ENCODE results near the gene ABCC10.
A peak's percentile ranks its signal among the peaks of the same experiment; 100 is the strongest.
"Not testable (repeated sequence)": the region's sequence is repeated elsewhere in the genome, so short reads cannot be mapped to it uniquely, and the experiment has no call there.

ABCC10 gene

DNA sequence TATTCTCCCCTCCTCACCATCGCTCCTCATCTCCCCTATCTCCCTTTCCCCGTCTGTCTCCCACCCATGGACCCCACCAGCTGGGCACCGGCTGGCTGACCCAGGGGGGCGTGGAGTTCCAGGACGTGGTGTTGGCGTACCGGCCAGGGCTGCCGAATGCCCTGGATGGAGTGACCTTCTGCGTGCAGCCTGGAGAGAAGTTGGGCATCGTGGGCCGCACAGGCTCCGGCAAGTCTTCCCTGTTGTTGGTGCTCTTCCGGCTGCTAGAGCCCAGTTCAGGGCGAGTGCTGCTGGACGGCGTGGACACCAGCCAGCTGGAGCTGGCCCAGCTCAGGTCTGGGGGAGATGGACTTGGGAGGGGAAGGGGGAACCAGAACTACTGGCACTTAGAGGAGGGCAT, 20.3 kb downstream of the ABCC10 start:
- ATAC-seq (no peak), DNase-seq (no peak)
- Mint-ChIP-seq H3K27ac (peak overlapping the region; percentile 14), H3K4me1 (no peaks in the 10 kb centered on the region), H3K9me3 (no peaks in the 10 kb centered on the region), H3K36me3 (ENCODE audit: low read depth) (peaks cover 2% of the 10 kb centered on the region), H3K27me3 (no peaks in the 10 kb centered on the region), H3K4me3 (no peak overlapping the region)

DNA sequence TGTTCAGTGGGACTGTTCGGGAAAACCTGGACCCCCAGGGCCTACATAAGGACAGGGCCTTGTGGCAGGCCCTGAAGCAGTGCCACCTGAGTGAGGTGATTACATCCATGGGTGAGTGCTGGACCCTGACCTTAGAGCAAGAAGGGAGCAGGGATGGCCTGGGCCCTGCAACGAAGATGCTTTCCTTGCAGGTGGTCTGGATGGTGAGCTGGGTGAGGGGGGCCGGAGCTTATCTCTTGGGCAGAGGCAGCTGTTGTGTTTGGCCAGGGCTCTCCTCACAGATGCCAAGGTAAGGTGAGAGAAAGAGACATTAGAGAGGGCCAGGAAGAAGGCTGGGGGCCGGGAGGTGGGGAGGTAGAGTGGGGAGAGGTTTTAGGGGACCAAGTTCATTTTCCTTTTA, 21.6 kb downstream of the ABCC10 start:
- Mint-ChIP-seq H3K27me3 (no peaks in the 10 kb centered on the region), H3K27ac (no peak overlapping the region), H3K4me1 (peaks cover under 1% of the 10 kb centered on the region), H3K9me3 (no peaks in the 10 kb centered on the region), H3K36me3 (ENCODE audit: low read depth) (peaks cover 3% of the 10 kb centered on the region), H3K4me3 (no peak overlapping the region)
- DNase-seq (no peak), ATAC-seq (no peak)

DNA sequence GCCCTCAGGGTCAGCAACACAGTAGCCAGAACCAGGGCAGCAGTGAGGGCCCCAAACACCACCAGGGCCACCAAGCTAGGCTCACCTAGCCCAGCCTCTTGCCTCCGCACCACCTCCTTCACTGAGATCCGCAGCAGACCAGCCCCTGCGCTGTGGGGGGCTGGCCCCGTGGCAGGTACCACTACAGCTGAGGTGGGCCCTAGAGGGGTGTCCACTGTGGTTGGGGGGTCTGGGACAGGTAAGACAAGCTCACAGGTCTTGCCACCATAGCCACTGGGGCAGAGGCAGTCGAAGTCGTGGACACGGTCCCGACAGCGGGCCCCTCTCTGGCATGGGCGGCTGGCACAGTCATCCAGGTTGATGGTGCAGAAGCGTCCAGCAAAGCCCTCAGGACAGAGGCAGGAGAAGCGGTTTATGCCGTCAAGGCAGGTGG, 23.4 kb downstream of the ABCC10 start:
- H3K27ac Mint-ChIP-seq: no peak overlapping the region
- H3K4me3 Mint-ChIP-seq: no peak overlapping the region
- H3K4me1 Mint-ChIP-seq: peaks cover 3% of the 10 kb centered on the region
- H3K27me3 Mint-ChIP-seq: peaks cover 2% of the 10 kb centered on the region
- DNase-seq (no peak), ATAC-seq (no peak)
- peaks cover 3% of the 10 kb centered on the region for H3K36me3 Mint-ChIP-seq (ENCODE audit: low read depth)
- H3K9me3 Mint-ChIP-seq: no peaks in the 10 kb centered on the region

DNA sequence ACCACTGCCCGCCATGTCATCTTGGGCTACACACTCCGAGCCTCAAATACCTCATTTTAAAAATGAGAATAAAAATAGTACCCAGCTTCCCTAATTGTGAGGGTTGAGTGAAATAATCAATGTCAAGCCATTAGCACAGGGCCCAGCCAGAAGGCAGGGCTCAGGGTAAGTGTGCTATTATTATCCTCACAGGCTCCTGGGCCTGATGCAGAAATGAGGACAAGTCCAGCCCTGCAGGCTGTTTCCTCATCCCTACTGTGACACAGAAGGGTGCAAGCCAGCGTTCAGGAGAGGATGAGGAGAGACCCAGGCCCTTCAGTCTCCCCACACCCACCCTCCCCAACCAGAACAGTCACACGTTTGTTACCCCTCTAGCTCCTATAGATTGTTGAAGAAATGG, 24.0 kb downstream of the ABCC10 start:
- Mint-ChIP-seq H3K27me3 (peaks cover 8% of the 10 kb centered on the region), H3K4me3 (no peak overlapping the region), H3K9me3 (no peaks in the 10 kb centered on the region), H3K4me1 (peaks cover 10% of the 10 kb centered on the region), H3K27ac (no peak overlapping the region), H3K36me3 (ENCODE audit: low read depth) (peaks cover 3% of the 10 kb centered on the region)
- ATAC-seq (no peak), DNase-seq (no peak)

DNA sequence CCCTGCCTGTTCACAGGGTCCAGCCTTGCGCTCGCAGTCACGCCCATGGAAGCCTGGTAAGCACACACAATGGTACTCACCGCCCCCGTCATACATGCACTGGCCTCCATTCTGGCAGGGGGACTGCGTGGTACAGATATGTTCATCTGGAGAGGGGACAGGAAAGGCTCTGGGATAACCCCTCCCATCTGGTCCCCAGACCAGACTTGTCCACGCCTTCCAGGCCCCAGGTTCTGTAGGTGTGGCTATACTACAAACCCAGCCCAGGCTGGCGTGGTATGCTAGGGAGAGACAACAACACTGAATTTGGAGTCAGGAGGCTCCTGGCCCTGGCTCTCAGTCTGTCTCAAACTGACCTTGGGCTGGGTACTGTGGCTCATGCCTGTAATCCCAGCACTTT, 24.6 kb downstream of the ABCC10 start:
- Mint-ChIP-seq H3K27me3 (peaks cover 11% of the 10 kb centered on the region), H3K36me3 (ENCODE audit: low read depth) (peaks cover 3% of the 10 kb centered on the region), H3K4me3 (no peak overlapping the region), H3K9me3 (no peaks in the 10 kb centered on the region), H3K27ac (no peak overlapping the region), H3K4me1 (peaks cover 14% of the 10 kb centered on the region)
- ATAC-seq (no peak), DNase-seq (no peak)

DNA sequence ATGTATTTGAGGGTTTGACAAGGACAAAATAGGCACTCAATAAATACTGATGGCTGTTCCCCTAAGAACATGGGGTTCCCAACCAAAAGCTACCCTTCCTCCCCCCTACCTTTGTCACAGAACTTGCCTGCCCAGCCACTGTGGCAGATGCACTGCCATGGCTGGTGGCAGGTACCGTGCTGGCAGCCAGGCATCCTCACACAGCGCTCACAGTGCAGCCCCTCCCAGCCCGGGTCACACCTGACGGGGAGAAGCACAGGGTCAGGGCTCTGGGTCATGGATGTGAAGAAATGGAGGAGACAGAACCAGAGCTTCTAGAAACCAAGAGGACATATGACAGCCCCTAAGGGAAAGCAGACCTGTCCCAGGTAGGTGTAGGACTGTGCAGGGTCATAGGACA, 25.6 kb downstream of the ABCC10 start:
- Mint-ChIP-seq H3K4me3 (no peak overlapping the region), H3K4me1 (peaks cover 14% of the 10 kb centered on the region), H3K27me3 (peaks cover 13% of the 10 kb centered on the region), H3K9me3 (no peaks in the 10 kb centered on the region), H3K36me3 (ENCODE audit: low read depth) (peaks cover 3% of the 10 kb centered on the region), H3K27ac (no peak overlapping the region)
- no peak for ATAC-seq
- DNase-seq: no peak

- no peaks in the 10 kb centered on the region for H3K9me3 Mint-ChIP-seq
- no peak for DNase-seq
- H3K4me3 Mint-ChIP-seq: no peak overlapping the region
- H3K27me3 Mint-ChIP-seq: peaks cover 13% of the 10 kb centered on the region
- peaks cover 3% of the 10 kb centered on the region for H3K36me3 Mint-ChIP-seq (ENCODE audit: low read depth)
- peaks cover 14% of the 10 kb centered on the region for H3K4me1 Mint-ChIP-seq
- H3K27ac Mint-ChIP-seq: no peak overlapping the region
- ATAC-seq: no peak
These were observed 26.5 kb downstream of the ABCC10 start for GRCh38 chr6:43453831-43454230.

DNA sequence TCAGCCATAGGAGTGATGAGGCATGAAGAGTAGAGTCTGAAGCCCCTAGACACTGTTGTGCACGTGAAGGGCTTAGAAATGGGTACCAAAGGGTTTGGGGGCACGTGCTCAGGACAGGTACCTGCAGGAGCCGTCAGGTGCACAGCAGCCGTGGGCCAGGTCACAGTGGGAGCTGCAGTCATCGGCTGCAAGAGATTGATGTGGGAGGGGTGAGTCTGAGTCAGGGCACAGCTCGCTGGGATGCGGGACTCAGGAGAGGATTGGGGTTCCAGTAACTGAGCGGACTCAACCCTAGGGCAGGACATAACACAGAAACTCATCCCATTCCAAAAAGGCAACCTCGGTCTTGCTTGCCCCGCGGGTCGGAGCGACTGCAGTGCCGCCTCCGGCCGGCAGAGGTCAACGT, 27.0 kb downstream of the ABCC10 start:
- Mint-ChIP-seq H3K9me3 (no peaks in the 10 kb centered on the region), H3K27ac (no peak overlapping the region), H3K4me1 (peaks cover 14% of the 10 kb centered on the region), H3K4me3 (peak overlapping the region; percentile 48), H3K27me3 (peaks cover 13% of the 10 kb centered on the region), H3K36me3 (ENCODE audit: low read depth) (peaks cover 3% of the 10 kb centered on the region)
- peak; percentile 35 for ATAC-seq
- DNase-seq: peak; percentile 81

DNA sequence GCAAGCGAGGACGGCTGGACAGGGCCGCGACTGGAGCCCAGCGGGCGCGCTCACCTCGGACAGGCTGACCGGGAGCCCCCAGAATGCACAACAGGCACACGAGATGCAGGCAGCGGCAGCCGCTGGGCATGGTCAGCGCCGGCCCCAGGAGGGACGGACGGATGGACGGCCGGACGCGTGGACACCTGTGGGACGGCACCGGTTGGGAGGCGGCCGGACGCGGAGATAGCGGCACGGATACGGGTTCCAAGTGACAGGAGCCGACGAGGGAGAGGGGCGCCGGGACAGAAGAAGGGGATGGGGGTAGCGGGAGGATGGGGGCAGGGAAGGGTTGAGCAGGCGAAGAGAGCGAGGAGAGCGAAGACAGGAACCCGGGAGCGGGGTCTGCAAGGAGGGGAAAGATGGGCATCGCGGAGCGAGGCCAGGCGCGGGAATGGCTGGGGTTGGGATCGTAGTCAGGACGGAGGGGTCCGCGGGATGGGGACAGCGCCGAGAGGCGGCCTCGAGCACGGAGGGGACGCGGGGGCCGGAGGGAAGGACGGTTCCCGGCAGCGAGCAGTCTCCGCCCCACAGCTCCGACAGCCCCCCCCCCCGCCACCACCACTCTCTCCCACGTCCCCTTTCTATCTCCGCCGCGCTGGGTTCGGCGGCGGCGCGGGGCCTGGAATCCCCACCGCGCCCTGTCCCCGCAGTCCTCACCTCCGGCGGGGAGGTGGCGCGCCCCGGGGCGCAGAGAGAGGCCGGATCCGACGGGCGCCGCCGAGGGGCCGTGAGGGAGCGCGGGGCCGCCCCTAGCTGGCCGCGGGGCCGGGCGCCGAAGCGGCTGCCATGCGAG, 27.6 kb downstream of the ABCC10 start:
- H3K27ac Mint-ChIP-seq: no peak overlapping the region
- peaks cover 14% of the 10 kb centered on the region for H3K4me1 Mint-ChIP-seq
- peak; percentile 42 for ATAC-seq
- DNase-seq: peak; percentile 27
- H3K27me3 Mint-ChIP-seq: peaks cover 13% of the 10 kb centered on the region
- H3K4me3 Mint-ChIP-seq: peak overlapping the region; percentile 48
- peaks cover 3% of the 10 kb centered on the region for H3K36me3 Mint-ChIP-seq (ENCODE audit: low read depth)
- no peaks in the 10 kb centered on the region for H3K9me3 Mint-ChIP-seq

DNA sequence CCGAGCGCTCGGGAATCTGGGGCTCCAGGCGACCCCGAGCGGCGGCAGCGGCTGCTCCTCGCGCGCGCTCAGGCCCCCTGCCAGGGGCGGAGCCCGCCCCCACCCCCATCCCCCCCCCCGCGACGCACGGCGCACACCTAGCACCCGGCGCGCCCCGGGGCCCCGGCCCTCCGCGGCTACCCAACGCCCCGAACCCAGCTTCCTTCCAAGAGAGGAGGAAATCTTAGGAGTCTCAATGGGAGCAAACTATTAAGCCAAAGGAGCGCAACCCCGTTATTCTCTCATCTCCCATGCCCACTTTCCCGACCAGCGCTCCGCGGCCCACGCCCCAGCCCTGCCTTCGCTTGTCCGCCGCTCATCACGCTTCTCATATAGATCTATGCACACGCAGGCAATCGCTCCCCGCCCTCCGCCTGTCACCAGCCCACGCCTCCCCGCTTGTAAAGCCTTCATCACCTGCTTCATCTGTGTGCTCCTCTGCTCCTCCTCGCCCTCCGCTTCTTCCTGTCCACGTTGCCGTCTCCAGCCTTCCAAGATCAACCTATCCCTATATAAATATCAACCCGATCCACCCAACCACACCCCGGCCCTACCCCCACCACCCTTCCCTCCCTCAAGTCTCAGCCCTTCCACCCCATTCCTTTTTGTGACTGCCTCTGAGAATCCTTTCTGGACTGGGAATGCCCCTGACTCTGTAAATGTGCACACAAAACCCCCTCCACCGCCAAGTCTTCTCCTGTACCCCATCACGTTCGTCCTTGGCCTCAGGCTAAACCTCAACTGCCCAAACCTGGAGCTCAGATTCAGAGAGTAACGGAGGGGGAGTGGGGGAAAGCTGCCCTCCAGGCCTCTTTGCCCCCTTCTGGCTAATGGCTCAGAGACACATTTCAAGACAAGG, 28.4 kb downstream of the ABCC10 start, which contains the start of gene DLK2:
Gene DLK2, minus strand, starts transcription at position 18 of the 898 bp plus-strand sequence. CDS start 723 bp downstream, outside the sequence.
- DNase-seq (peak; percentile 53), ATAC-seq (peak; percentile 67)
- Mint-ChIP-seq H3K4me1 (peaks cover 14% of the 10 kb centered on the region), H3K27me3 (peaks cover 15% of the 10 kb centered on the region), H3K9me3 (no peaks in the 10 kb centered on the region), H3K27ac (peak within 1 kb of the TSS; percentile 24), H3K4me3 (peak within 1 kb of the TSS; percentile 80), H3K36me3 (ENCODE audit: low read depth) (peaks cover 3% of the 10 kb centered on the region)

DNA sequence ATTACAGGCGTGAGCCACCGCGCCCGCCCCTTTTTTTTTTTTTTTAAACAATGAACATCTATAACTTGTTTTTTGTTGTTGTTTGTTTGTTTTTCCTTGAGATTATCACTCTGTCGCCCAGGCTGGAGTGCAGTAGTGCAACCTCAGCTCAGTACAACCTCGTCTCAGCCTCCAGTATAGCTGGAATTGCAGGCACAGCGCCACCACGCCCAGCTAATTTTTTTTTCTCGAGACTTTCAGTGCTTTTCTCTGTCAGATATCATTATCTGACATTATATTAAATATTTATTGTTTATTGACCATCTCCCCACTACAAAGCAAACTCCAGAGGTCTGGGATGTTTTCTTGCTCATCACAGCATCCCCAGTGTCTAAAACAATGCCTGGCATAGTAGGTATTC, 30.3 kb downstream of the ABCC10 start:
- DNase-seq (no peak), ATAC-seq (no peak)
- Mint-ChIP-seq H3K27ac (no peak overlapping the region), H3K36me3 (ENCODE audit: low read depth) (peaks cover 3% of the 10 kb centered on the region), H3K27me3 (peaks cover 26% of the 10 kb centered on the region), H3K4me3 (no peak overlapping the region), H3K9me3 (no peaks in the 10 kb centered on the region), H3K4me1 (peaks cover 14% of the 10 kb centered on the region)

DNA sequence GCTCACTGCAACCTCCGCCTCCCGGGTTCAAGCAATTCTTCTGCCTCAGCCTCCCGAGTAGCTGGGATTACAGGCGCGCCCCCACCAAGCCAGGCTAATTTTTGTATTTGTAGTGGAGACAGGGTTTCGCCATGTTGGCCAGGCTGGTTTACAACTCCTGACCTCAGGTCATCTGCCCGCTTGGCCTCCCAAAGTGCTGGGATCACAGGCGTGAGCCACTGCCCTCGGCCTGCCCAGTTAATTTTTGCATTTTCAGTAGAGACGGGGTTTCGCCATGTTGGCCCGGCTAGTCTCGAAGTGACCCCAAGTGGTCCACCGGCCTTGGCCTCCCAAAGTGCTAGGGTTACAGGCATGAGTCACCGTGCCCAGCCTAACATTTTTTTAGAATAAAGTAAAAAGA, 30.8 kb downstream of the ABCC10 start:
- H3K27ac Mint-ChIP-seq; ATAC-seq; H3K9me3 Mint-ChIP-seq; H3K36me3 Mint-ChIP-seq (ENCODE audit: low read depth); DNase-seq; H3K4me3 Mint-ChIP-seq: not testable (repeated sequence)
- Mint-ChIP-seq H3K4me1 (peaks cover 14% of the 10 kb centered on the region), H3K27me3 (peaks cover 27% of the 10 kb centered on the region)

DNA sequence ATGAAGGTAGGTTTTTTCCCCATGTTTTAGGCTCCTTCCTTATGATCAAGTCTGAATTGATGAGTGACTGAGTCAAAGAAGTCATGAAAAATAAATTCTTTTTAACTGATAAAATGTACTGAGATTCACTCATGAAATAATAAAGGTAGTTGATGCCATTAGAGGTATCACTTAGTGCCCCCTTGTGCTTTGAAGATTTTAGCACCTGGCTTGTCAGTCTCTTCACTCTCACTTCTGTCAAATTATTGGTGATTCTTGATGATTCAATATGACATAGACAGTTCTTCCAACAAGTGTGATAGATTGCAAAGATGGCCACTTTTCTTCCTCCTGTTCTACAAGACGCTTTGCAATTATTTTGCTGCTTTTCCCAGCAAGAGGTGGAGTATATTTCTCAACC, 32.2 kb downstream of the ABCC10 start:
- Mint-ChIP-seq H3K9me3 (no peaks in the 10 kb centered on the region), H3K4me3 (no peak overlapping the region), H3K27ac (no peak overlapping the region), H3K27me3 (peaks cover 27% of the 10 kb centered on the region), H3K4me1 (peaks cover 12% of the 10 kb centered on the region), H3K36me3 (ENCODE audit: low read depth) (no peaks in the 10 kb centered on the region)
- no peak for DNase-seq
- ATAC-seq: no peak

DNA sequence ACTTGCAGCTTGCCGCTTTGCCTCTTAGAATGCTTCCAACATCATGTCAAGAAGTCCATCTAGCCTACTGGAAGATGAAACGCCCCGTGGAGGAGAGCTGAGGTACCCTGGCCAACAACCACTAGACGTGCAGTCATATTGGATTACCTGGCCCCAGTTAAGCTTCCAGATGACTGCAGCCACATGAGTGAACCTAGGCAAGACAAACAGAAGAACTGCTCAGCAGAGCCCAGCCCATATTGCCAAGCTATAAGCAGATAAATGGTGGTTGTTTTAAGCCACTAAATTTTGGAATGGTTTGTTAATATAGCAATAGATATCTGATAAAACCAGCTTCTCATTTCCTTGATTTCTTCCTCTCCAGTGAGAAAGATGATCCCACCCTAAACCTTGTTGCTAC, 32.7 kb downstream of the ABCC10 start:
- no peak for DNase-seq
- H3K27me3 Mint-ChIP-seq: peaks cover 27% of the 10 kb centered on the region
- no peaks in the 10 kb centered on the region for H3K36me3 Mint-ChIP-seq (ENCODE audit: low read depth)
- H3K9me3 Mint-ChIP-seq: no peaks in the 10 kb centered on the region
- no peak overlapping the region for H3K27ac Mint-ChIP-seq
- no peak overlapping the region for H3K4me3 Mint-ChIP-seq
- H3K4me1 Mint-ChIP-seq: peaks cover 12% of the 10 kb centered on the region
- no peak for ATAC-seq

DNA sequence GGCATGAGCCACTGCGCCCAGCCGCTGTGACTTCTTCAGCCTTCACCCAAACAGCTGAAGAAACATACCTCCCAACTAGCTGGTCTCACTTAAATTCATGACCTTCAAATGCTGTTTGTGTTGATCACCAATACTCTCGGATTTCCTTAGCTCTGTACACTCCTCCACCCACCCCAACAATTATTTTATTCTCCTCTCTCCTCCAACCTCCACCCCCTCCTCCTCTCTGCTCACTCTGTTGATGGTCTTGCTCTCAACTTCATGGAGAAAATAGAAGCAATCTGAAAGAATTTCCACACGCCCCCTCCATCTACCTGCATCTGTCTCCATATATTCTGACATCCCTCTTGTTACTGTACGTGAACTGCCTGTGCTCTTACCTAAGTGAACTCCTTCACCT, 34.6 kb downstream of the ABCC10 start:
- H3K4me3 Mint-ChIP-seq: no peak overlapping the region
- H3K36me3 Mint-ChIP-seq (ENCODE audit: low read depth): no peaks in the 10 kb centered on the region
- no peak for DNase-seq
- H3K4me1 Mint-ChIP-seq: peaks cover 2% of the 10 kb centered on the region
- peaks cover 19% of the 10 kb centered on the region for H3K27me3 Mint-ChIP-seq
- no peaks in the 10 kb centered on the region for H3K9me3 Mint-ChIP-seq
- H3K27ac Mint-ChIP-seq: no peak overlapping the region
- no peak for ATAC-seq

All from activated naive CD8-positive, alpha-beta T cell treated with anti-CD3 and anti-CD28 coated beads, Interleukin-2, amount 50 U/mL, for 24 hours (primary cell).